Raji (cell line): ENCODE data around the gene TUBG2.

Source experiments
- POLR2A ChIP-seq: IDR thresholded peaks from 2 replicates; pipeline ENCODE4 v1.6.1; 2011; ENCODE audit warnings: low read depth, low read length, control low read depth; ENCODE audit not compliant: insufficient read depth

Gene TUBG2

DNA sequence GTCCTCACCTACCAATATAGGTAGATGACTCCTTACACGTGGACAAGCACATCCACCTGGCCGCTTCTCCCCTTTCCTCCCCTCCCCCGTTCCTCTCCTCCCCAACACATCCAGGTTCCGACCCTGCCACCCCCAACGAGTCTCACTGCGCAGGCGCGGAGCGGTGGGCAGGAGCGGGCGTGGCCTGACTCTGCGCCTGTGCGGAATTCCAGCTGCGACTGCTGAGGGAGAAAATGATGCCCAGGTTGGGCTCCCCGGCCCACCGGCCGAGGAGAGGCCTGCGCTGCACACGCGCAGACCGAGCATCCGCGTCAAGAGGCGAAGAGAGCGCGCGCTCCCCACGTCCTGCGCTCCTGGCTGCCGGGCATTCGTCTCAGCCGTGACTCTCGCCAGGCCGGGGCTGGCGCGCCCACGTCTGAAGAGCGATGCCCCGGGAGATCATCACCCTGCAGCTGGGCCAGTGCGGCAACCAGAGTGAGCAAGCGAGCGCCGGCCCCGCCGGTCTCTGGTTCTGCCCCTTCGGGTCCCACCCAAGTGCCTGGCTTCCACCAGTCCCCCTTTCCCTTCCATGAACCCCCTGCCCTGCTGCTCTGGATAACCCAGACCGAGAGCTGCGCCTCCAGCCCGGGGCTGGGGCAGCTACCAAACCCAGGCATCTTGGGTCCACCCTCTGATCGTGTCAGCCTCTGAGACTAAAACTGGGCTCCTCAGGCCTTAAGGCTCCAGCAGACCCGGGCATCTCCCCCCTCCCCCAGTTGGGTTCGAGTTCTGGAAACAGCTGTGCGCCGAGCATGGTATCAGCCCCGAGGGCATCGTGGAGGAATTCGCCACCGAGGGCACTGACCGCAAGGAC lies at the start of gene TUBG2:
Gene TUBG2 (plus strand): TSS at position 206 of the 853 bp plus-strand sequence. CDS start 220 bp downstream, at position 426.
- TF ChIP-seq POLR2A = peak; percentile 86

GRCh38 chr17:42612013-42612412 lies 47.1 kb upstream of the TUBG2 start:
- no peak for TF ChIP-seq POLR2A

DNA sequence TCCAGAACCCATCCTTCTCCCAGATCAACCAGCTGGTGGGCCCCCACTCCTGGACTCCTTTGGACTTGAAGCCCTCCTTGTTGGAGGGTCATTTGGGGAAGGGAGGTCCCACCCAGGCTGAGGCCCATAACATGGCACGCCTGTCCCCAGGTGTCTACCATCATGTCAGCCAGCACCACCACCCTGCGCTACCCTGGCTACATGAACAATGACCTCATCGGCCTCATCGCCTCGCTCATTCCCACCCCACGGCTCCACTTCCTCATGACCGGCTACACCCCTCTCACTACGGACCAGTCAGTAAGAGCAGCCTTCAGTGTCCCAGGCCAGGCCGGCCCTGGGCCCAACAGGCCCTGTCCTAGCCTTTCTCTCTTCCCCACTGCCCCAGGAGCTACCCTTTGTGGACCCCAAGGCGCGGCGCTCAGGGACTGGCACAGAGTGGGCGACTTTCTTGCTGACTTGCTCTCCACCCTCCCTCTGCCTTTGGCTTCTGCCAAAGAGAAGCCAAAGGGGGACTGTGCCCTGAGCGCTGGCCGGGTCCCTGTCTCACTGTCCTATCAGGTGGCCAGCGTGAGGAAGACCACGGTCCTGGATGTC lies 45.3 kb upstream of the TUBG2 start:
- no peak for TF ChIP-seq POLR2A

GRCh38 chr17:42617956-42618431 lies 41.1 kb upstream of the TUBG2 start:
- no peak for TF ChIP-seq POLR2A

GRCh38 chr17:42618442-42619150 lies 40.5 kb upstream of the TUBG2 start:
- no peak; the same call in 1 of the 2 replicates for TF ChIP-seq POLR2A

GRCh38 chr17:42623271-42623670 lies 35.8 kb upstream of the TUBG2 start:
- no peak for TF ChIP-seq POLR2A

- no peak for TF ChIP-seq POLR2A
Observed at GRCh38 chr17:42623732-42624596, 35.1 kb upstream of the TUBG2 start.

- TF ChIP-seq POLR2A = no peak
Observed at GRCh38 chr17:42629411-42630009, 29.6 kb upstream of the TUBG2 start.

GRCh38 chr17:42632949-42633444 lies 26.1 kb upstream of the TUBG2 start:
- no peak for TF ChIP-seq POLR2A

DNA sequence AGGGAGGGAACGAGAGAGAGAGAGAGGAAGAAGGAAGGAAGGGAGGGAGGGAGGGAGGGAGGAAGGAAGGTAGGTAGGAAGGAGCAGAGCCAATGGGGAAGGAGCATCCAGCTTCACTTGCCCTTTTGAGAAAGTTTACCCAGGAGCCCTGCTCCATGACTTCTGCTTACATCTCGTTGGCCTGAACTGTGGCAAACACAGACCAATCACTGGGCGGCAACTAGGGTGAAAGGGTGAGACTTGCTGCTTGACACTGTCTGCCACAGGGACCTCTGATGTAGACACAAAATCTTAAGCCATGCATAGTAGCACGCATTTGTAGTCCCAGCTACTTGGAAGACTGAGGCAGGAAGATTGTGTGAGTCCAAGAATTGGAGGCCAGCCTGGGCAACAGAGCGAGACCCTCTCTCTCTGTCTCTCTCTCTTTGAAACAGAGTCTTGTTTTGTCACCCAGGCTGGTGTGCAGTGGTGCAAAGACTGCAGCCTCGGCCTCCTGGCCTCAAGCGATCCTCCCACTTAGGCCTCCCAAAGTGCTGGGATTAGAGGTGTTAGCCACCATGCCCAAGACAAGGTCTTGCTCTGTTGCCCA lies 19.5 kb upstream of the TUBG2 start:
- TF ChIP-seq POLR2A = no peak

GRCh38 chr17:42640121-42640520 lies 19.0 kb upstream of the TUBG2 start:
- no peak for TF ChIP-seq POLR2A

GRCh38 chr17:42642336-42642735 lies 16.7 kb upstream of the TUBG2 start:
- TF ChIP-seq POLR2A = no peak

GRCh38 chr17:42647778-42648177 lies 11.3 kb upstream of the TUBG2 start:
- no peak for TF ChIP-seq POLR2A

- TF ChIP-seq POLR2A = no peak
Observed at GRCh38 chr17:42651392-42651791, 7.7 kb upstream of the TUBG2 start.
